ENCODE results near the gene PIK3CA.

DNA sequence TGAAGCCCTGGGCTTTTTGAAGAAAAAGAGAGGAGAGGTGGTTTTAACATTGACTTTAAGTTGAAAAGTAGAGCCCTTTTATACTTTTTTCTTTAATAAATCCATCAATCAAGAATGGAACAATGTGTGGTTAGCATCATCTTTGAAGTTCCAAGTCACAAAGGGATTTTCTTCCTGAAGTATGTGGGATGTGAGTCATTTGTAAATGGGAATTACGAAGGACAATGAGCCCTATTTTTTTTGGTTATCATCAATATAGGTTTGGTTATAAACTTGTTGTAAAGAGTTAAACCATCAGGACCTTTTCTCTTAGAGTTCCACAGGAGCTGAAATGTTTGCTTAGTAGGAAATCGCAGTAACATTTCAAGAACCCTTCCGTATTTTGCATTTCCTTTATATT lies 38.3 kb downstream of the PIK3CA start:
- TF ChIP-seq, protein P1, sequence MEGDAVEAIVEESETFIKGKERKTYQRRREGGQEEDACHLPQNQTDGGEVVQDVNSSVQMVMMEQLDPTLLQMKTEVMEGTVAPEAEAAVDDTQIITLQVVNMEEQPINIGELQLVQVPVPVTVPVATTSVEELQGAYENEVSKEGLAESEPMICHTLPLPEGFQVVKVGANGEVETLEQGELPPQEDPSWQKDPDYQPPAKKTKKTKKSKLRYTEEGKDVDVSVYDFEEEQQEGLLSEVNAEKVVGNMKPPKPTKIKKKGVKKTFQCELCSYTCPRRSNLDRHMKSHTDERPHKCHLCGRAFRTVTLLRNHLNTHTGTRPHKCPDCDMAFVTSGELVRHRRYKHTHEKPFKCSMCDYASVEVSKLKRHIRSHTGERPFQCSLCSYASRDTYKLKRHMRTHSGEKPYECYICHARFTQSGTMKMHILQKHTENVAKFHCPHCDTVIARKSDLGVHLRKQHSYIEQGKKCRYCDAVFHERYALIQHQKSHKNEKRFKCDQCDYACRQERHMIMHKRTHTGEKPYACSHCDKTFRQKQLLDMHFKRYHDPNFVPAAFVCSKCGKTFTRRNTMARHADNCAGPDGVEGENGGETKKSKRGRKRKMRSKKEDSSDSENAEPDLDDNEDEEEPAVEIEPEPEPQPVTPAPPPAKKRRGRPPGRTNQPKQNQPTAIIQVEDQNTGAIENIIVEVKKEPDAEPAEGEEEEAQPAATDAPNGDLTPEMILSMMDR (IDR thresholded peaks at IDR 0.05), result no peak
- no peak for TF ChIP-seq POLR2A (IDR thresholded peaks at IDR 0.05)
